HEK293T (cell line): ENCODE data around the gene STARD13.

Source experiments
- FOXA1 ChIP-seq: fragments of 450-650 bp; IDR thresholded peaks from 2 replicates; pipeline ENCODE4 v1.6.1; 2016; ENCODE audit warnings: mild to moderate bottlenecking
- FOXK2 ChIP-seq: fragments of 450-650 bp; IDR thresholded peaks from 2 replicates; pipeline ENCODE4 v1.6.1; 2016; ENCODE audit warnings: mild to moderate bottlenecking
- SUZ12 ChIP-seq: fragments of 450-650 bp; IDR thresholded peaks from 2 replicates; pipeline ENCODE4 v1.6.1; 2016; ENCODE audit warnings: mild to moderate bottlenecking

DNA sequence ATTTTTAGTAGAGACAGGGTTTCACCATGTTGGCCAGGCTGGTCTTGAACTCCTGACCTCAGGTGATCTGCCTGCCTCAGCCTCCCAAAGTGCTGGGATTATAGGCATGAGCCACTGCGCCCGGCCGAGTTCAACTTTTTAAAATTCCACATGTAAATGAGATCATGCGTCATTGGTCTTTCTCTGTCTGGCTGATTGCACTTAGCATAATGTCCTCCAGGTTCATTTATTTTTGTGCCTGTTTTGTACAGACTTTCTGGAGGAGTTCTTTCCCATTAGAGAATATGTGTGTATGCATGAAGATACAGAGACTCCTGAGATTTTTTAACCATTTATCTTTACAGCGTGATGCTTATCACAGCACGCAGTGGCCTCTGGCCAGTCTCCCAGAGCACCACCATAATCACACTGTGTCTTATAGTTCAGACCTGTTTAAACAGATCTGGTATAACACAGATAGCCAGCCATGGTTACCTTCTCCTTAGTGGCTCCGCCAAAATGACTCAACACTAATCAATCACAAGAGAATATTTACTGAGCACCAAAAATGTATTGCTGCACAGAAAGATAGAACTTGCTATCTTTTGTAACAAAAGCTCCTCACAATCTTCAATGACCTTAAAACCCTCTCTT lies 11.4 kb upstream of the STARD13 start:
- TF ChIP-seq FOXA1 (no peak), FOXK2 (no peak), SUZ12 (no peak)
